Brain pericyte (primary cell): ENCODE measurements around the gene TOPORS.
"Not testable (repeated sequence)": the region's sequence is repeated elsewhere in the genome, so short reads cannot be mapped to it uniquely, and the experiment has no call there.

Experiments used
- DNase-seq: peaks from one replicate; pipeline ENCODE4 v3.0.0-alpha.2; 2012; ENCODE audit warnings: low read depth, low spot score

TOPORS gene

GRCh38 chr9:32566770-32567169 is 14.4 kb upstream of the TOPORS start:
- no peak for DNase-seq

- DNase-seq: no peak
Observed at GRCh38 chr9:32565967-32566366, 13.6 kb upstream of the TOPORS start.

GRCh38 chr9:32558408-32558934 is 6.1 kb upstream of the TOPORS start:
- DNase-seq: no peak

DNA sequence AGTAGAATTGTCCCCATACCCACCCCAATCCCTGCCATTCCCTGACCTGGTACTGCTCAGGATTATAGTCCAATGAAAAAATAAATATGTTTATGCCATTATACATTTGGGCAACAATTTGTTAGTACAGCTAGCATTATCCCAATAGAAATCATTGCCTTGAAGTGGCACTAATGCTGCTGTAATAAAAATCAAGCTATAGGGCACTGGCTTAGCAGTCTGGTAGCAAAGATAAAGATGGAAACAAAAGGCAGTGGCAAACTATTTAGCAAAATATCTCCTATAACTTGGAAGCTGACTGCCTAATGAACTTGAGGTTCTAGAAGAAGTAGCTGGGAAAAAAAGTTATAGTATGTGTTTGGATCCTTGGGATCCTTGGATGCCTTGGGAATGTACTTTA is 2.2 kb upstream of the TOPORS start:
- no peak for DNase-seq

DNA sequence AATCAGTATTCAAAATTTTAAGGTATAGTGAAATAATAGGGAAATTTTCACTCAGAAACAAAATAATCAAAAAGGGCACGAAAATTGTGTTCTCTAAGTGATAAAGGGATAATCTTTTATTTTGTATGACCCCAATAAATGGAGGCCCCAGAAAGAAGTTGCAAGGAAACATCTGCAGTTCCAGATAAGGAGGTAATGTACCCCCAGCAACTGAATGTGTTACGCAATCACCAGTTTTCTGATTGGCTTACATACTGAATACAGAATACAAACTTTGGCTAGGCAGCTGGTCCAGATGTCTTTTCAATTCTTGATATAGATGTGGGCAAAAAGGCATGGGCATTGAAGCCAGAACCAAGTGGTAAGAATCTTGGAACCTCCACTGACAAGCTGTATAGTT is 1.7 kb upstream of the TOPORS start:
- DNase-seq: no peak

DNA sequence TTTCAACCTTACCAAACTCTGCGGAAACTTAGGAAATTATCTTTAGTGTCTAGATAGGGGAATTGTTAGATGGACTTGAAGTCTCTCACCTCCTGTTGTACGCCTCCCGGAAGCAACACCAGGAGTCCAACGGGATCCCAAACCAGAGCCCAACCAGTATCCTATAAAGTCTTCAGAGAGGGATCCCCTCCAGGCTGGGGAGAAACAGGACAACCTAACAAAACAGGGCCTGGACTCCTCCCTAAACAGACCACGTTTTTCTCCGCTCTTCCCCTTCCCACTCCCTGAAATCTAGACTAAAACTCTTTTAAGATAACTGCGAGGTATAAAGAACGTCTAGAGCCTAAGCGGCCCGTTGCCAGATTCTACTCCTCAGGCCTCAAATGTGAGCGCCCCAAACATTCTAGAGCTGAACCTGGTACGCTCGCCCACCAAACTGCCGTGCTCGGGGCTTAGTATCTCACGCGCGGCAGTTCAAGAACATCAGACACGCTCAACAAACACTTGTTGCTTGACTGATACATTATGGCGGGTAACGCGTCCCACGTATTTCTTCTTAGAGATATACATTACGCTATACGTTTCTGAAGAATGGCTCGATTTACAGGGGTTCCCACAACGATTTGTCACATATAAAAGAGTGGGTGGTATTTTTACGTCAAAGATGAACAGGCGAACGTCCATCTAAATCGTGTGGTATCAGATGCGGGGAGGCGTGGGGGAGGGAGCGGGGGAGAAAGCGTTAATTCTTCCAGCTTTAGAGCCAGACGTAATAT is 922 bp downstream of the TOPORS start:
- no peak for DNase-seq

GRCh38 chr9:32550562-32551275 is 1.7 kb downstream of the TOPORS start:
- peak; percentile 86 for DNase-seq

DNA sequence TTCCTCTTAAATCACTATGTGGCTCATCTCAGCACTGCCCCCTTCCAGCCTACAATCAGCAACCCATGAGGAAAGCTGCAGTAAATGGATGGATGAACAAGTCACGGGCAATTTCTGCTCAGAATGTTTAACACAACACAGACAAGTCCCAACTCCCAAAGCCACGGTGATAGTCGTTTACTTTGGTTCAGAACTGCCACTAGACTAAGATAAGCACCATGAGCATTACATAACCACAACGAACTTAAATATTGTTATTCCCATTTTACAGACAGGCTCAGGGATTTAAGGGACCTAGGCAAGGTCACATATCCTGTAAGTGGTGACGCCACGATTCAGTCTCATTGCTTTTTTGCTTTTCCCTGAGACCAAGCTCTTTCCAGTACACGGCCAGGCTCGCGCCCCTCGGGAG is 2.2 kb downstream of the TOPORS start:
- DNase-seq: peak; percentile 15

DNA sequence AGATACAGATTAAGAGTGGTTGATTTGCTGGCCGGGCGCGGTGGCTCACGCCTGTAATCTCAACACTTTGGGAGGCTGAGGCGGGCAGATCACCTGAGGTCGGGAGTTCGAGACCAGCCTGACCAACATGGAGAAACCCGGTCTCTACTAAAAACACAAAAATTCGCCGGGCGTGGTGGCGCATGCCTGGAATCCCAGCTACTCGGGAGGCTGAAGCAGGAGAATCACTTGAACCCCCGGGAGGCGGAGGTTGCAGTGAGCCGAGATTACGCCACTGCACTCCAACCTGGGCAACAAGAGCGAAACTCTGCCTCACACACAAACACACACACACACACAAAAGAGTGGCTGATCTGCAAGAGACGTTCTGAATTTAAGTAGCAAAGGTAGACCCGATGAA is 4.2 kb downstream of the TOPORS start:
- DNase-seq: not testable (repeated sequence)

DNA sequence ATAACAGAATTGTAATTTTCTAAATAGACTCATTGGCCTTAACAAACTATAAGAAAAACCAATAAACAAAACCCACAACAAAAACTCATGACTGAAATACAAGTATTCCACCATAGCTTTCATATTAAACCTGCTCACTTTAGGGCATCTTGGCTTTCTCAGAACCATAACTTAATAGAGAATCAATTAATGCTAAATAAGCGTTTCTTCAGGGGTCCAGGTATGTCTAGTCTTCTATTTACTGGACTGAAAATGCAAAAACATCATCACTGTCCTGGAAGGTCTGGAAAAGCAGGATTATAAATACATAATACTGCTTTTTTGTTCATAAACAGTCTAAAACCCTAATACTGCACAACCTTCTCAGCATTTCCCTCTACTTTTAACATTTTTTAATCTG is 6.5 kb downstream of the TOPORS start:
- no peak for DNase-seq

DNA sequence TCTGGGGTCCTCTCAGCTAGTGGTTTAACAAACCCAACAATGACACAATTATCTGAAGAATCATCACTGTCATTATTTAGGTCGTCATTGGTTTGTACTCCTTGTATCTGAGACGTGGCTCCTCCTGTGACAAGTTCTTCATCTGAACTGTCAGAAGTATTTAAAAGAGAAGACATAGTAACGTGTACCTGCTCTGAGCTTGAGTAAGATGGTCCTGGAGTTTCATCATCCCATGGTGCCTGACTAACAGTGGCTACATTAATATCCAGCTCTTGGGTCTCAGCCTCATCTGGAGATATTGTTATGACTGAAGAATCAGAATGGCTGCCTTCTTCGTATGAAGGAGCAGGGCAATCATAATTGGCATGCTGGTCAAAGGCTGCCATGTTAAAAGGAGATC is 9.3 kb downstream of the TOPORS start:
- DNase-seq: no peak

DNA sequence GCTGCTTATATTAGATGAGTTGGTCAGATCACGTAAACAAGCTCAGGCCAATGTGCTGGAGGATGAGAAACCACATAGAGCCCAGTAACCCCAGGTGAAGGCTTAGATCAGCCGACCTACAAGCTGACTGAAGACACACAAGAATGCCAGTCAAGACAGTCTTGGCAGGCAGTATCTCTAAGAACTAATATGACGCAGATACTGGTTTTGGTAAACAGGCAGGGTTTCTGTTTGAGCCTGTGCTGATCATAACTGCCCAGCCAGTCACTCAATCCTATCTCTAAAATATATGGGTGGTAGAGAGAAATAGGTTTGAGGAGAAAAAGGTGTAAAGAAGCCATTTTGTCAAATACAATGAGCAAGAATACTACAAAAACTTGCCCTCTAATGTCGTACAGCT is 18.6 kb downstream of the TOPORS start:
- DNase-seq: no peak

DNA sequence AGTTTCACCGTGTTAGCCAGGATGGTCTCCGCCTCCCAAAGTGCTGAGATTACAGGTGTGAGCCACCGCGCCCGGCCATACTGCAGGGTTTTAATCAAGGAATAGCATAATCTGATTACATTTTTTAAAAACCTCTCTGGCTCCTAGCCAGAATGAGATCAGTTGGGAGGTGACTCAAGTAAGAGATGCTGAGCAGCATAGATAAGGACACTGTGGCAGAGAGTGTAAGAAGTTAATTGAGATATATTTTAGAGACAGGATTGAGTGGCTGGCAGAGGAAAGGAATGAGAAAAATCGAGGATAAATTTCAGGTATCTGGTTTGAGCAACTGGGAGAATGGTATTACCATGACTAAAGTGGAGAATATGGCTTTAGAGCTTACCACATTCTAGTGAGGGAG is 19.1 kb downstream of the TOPORS start:
- DNase-seq: no peak

DNA sequence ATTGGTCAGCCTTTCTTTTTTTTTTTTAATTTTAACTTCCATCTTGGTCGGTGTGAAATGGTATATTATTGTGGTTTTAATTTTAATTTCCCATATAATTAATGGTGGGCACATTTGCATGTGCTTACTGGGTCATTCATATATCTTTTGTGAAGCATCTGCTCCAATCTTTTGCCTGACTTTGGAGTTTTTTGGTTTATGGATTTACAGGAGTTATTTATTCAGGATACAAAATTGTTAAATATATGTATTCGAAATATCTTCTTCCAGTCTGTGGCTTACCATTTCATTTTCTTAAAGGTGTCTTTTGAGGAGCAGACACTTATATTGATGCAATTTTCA is 25.7 kb downstream of the TOPORS start:
- DNase-seq: no peak

- peak; percentile 86 for DNase-seq
Observed at GRCh38 chr9:32526041-32526706, 26.2 kb downstream of the TOPORS start, which contains the start of gene RIGI. Gene RIGI (minus strand): TSS chr9:32526196. CDS start chr9:32526166, 30 bp downstream.

DNA sequence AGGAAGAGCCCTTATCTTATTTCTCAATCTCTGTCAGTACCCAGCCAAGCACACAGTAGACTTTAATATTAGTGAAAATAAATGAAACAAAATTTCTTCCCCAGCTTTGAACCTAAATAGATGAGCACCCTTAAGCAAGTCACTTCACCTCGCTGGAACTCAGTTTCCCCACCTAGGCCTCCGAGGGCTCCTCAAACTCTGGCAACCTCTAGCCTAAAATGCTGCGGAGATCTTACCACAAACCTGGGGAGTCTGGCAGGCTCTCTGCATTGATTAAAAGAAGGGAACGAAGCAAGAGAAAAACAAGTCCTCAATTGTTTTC is 26.7 kb downstream of the TOPORS start:
- DNase-seq: no peak

- DNase-seq: no peak
Observed at GRCh38 chr9:32524892-32525708, 27.3 kb downstream of the TOPORS start.

DNA sequence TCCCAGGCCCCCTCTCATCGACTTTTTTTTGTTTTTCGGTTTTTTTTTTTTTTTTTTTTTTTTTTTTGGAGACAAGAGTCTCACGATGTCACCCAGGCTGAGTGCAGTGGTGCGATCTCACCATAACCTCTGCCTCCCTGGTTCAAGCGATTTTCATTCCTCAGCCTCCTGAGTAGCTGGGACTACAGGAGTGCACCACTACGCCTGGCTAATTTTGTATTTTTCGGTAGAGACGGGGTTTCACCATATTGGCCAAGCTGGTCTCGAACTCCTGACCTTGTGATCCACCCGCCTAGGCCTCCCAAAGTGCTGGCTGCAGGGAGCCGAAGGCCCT is 27.9 kb downstream of the TOPORS start:
- not testable (repeated sequence) for DNase-seq

- DNase-seq: no peak
Observed at GRCh38 chr9:32523910-32524309, 28.5 kb downstream of the TOPORS start.

DNA sequence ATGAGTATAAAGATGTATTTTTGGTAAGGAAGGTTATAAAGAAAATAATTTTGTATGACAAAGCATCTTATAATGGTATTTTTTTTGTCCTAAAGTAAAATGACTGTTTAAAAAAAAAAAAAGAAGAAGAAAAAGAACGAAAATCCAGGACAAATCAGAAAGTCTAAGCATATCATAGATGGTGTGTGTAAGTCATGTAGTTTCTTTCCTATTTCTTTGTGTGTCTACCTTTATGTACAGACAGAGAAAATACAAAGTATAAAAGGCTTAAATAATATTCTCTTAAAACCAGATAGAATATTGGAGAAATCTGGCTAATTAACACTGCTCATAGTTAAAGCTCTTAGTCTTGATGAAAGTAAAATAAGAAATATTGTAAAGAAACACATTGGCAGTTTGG is 34.1 kb downstream of the TOPORS start:
- no peak for DNase-seq

DNA sequence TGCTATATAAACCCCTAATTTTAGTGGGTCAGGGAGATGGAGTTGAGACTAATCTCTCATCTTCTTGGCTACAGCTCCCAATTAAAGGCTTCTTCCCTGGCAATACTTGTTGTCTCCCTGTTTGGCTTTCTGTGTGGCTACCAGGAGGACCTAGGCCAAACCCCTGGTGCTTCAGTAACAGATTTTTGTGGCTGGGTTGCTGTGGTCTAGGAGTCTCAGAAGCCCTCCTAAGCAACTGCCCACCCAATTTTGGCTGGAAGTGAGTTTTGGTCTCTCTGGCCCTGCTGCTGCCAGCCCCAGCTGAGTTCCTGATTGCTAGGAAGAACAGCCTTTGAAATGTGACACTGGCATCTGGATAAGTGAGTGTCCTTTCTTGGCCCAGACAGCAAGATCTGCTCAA is 36.1 kb downstream of the TOPORS start:
- DNase-seq: no peak

DNA sequence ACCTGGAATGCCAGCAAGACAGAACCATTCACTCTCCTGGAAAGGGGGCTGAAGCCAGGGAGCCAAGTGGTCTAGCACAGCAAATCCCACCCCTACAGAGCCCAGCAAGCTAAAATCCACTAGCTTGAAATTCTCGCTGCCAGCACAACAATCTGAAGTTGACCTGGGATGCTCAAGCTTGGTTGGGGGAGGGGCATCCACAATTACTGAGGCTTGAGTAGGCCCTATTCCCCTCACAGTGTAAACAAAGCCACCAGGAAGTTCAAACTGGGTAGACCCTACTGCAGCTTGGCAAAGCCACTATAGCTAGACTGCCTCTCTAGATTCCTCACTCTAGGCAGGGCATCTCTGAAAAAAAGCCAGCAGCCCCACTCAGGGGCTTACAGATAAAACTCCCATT is 43.7 kb downstream of the TOPORS start:
- DNase-seq: no peak
